Smooth muscle cell (in vitro differentiated cells): Measurements from ENCODE around the gene FAHD1. TPM values are rescaled to one million over a fixed set of nuclear protein-coding genes. Genes with fewer than 3 reads are reported as not detected.

ENCODE experiments used
- DNase-seq: peaks from one replicate; lab custom pipeline; 2025; ENCODE audit not compliant: unreplicated experiment; lab: John Stamatoyannopoulos, UW
- H2AFZ ChIP-seq: fragments of 200-600 bp; sonication (generic); 2 replicates; pipeline ENCODE4 v1.6.0; 2016; ENCODE audit warnings: antibody characterized with exemption, low read depth, mild to moderate bottlenecking
- H3F3A ChIP-seq: fragments of 200-600 bp; sonication (generic); 2 replicates; pipeline ENCODE4 v1.6.0; 2017; ENCODE audit warnings: antibody characterized with exemption, low read depth
- H3K27ac ChIP-seq: fragments of 200-600 bp; sonication (generic); 2 replicates; pipeline ENCODE4 v1.5.1; 2016; ENCODE audit warnings: low read depth, mild to moderate bottlenecking
- H3K27me3 ChIP-seq: fragments of 200-600 bp; sonication (generic); 2 replicates; pipeline ENCODE4 v1.6.1; 2016; ENCODE audit warnings: low read depth, mild to moderate bottlenecking
- H3K36me3 ChIP-seq: fragments of 200-600 bp; sonication (generic); 2 replicates; pipeline ENCODE4 v1.5.1; 2016; ENCODE audit warnings: low read depth
- H3K4me1 ChIP-seq: fragments of 200-600 bp; sonication (generic); 2 replicates; pipeline ENCODE4 v1.5.1; 2016; ENCODE audit warnings: low read depth
- H3K4me2 ChIP-seq: fragments of 200-600 bp; sonication (generic); 2 replicates; pipeline ENCODE4 v1.6.0; 2016; ENCODE audit warnings: mild to moderate bottlenecking
- H3K4me3 ChIP-seq: fragments of 200-600 bp; sonication (generic); 2 replicates; pipeline ENCODE4 v1.5.1; 2016; ENCODE audit warnings: mild to moderate bottlenecking
- H3K79me2 ChIP-seq: fragments of 200-600 bp; sonication (generic); 2 replicates; pipeline ENCODE4 v1.6.0; 2016; ENCODE audit warnings: low read depth, mild to moderate bottlenecking
- H3K9ac ChIP-seq: fragments of 200-600 bp; sonication (generic); 2 replicates; pipeline ENCODE4 v1.6.0; 2016; ENCODE audit warnings: low read depth
- H3K9me3 ChIP-seq: fragments of 200-600 bp; sonication (generic); replicated peaks from 2 replicates; pipeline ENCODE4 v1.5.1; 2016; ENCODE audit warnings: low read depth
- H4K20me1 ChIP-seq: fragments of 200-600 bp; sonication (generic); 2 replicates; pipeline ENCODE4 v1.6.0; 2016; ENCODE audit warnings: low read depth
- WGBS: methylation state at CpG from one replicate; pipeline ENCODE4 v1.1.7; 2016; ENCODE audit warnings: low lambda C conversion rate; 5-methylcytosine and 5-hydroxymethylcytosine counted together
- polyA plus RNA-seq: library from polyadenylated mRNA; unstranded; fragments of >200 nt; fragmentation: Nextera tagmentation; extraction: Ambion mirVana; gene quantifications from 2 replicates; pipeline ENCODE4 v1.2.1, GENCODE V29; 2016
- total RNA-seq: library from RNA; depleted of rRNA; stranded (reverse); fragments of >200 nt; gene quantifications from 2 replicates; pipeline ENCODE4 v1.2.3, GENCODE V29; 2014
- TF ChIP-seq, protein P1 (sequence below): fragments of 200-600 bp; sonication (generic); IDR thresholded peaks from 2 replicates; pipeline ENCODE4 v1.5.1; 2017; ENCODE audit warnings: borderline replicate concordance, mild to moderate bottlenecking, antibody characterized with exemption; ENCODE audit not compliant: insufficient read depth, poor library complexity, severe bottlenecking

The FAHD1 gene
- total and polyA plus RNA-seq, 2 experiments from 2014 or later = 32.4 TPM

DNA sequence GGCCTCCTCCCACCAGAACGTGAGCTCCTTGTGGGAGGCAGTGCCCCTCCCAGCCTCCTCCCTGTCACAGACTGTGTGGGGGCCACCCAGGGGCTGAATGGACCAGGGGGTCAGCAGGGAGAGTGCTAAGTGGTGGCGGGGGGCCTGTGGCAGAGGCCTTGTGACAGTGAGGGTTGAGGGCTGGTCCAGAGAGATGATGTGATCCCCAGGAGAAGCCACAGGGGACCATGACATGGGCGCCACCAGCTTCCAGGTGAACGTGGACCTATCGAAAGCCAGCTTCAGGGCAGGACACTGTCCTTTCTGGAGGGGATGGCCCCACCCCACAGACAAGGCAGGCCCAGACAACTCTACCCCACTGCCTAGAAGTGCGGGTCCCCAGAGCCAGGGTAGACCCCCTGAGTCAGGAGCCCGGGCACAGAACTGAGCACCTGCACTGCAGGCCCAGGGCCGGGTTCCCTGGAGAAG is 47.7 kb upstream of the FAHD1 start:
- no peak overlapping the region for H3K4me2 ChIP-seq
- WGBS = 93% methylated on average over 8 of the region's 8 CpGs
- peaks cover 30% of the 10 kb centered on the region for H4K20me1 ChIP-seq
- H3K9me3 ChIP-seq = no peaks in the 10 kb centered on the region
- no peaks in the 10 kb centered on the region for H3K36me3 ChIP-seq
- no peak for DNase-seq
- no peak overlapping the region for H2AFZ ChIP-seq
- peaks cover 5% of the 10 kb centered on the region for H3K4me1 ChIP-seq
- peaks cover 7% of the 10 kb centered on the region for H3F3A ChIP-seq
- H3K27me3 ChIP-seq = no peaks in the 10 kb centered on the region
- no peak overlapping the region for H3K9ac ChIP-seq
- H3K27ac ChIP-seq = no peak overlapping the region
- TF ChIP-seq, protein P1, sequence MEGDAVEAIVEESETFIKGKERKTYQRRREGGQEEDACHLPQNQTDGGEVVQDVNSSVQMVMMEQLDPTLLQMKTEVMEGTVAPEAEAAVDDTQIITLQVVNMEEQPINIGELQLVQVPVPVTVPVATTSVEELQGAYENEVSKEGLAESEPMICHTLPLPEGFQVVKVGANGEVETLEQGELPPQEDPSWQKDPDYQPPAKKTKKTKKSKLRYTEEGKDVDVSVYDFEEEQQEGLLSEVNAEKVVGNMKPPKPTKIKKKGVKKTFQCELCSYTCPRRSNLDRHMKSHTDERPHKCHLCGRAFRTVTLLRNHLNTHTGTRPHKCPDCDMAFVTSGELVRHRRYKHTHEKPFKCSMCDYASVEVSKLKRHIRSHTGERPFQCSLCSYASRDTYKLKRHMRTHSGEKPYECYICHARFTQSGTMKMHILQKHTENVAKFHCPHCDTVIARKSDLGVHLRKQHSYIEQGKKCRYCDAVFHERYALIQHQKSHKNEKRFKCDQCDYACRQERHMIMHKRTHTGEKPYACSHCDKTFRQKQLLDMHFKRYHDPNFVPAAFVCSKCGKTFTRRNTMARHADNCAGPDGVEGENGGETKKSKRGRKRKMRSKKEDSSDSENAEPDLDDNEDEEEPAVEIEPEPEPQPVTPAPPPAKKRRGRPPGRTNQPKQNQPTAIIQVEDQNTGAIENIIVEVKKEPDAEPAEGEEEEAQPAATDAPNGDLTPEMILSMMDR = no peak
- no peak overlapping the region for H3K4me3 ChIP-seq
- peaks cover 24% of the 10 kb centered on the region for H3K79me2 ChIP-seq

DNA sequence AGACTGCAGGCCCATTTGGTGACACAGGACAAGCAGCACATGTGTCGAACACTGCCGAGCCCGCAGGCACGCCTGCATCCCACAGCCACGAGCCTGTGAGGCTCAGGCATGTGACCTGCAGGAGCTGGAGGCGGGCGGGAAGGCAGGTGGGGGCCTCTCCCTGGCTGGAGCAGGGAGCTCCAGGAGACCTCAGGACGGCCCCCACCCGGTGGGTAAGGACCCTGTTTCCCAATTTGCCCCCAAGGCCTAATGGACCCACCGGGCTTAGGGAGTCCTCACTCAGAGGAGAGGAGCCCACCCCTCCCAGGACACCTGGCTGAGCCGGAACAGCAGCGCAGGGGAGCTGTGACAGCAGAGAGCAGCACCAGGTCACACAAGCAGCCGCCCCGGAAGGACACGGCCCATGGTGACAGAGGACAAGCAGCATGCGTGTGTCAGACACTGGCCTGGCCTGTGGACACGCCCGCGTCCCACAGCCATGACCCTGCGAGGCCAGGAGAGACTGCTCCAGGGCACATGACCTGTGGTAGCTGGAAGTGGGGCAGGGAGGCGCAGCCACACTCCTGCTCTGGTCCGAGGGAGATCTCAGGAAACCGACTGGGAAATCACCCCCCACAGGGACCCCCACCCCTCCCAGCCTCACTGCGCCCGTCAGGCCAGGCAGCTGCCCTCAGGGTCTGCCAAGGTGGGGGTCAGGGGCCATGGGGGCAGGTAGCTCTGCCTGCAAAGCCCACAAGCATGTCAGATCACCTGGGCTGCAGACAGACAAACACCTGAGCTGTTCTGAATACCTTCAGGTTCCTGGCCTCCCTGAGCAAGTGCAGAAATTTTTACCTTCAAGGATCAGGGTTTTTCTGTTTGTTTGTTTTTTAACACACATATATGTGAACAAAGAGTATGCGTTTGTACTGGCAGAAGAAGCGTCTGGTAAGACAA is 47.0 kb upstream of the FAHD1 start:
- H3F3A ChIP-seq = peaks cover 7% of the 10 kb centered on the region
- H4K20me1 ChIP-seq = peaks cover 31% of the 10 kb centered on the region
- peaks cover 4% of the 10 kb centered on the region for H3K4me1 ChIP-seq
- no peak overlapping the region for H3K9ac ChIP-seq
- no peaks in the 10 kb centered on the region for H3K36me3 ChIP-seq
- DNase-seq = no peak
- no peak overlapping the region for H3K4me3 ChIP-seq
- no peaks in the 10 kb centered on the region for H3K27me3 ChIP-seq
- H3K9me3 ChIP-seq = no peaks in the 10 kb centered on the region
- WGBS = 92% methylated on average over 27 of the region's 27 CpGs
- H3K27ac ChIP-seq = no peak overlapping the region
- H3K79me2 ChIP-seq = peaks cover 24% of the 10 kb centered on the region
- TF ChIP-seq, protein P1 = no peak
- no peak overlapping the region for H3K4me2 ChIP-seq
- no peak overlapping the region for H2AFZ ChIP-seq

DNA sequence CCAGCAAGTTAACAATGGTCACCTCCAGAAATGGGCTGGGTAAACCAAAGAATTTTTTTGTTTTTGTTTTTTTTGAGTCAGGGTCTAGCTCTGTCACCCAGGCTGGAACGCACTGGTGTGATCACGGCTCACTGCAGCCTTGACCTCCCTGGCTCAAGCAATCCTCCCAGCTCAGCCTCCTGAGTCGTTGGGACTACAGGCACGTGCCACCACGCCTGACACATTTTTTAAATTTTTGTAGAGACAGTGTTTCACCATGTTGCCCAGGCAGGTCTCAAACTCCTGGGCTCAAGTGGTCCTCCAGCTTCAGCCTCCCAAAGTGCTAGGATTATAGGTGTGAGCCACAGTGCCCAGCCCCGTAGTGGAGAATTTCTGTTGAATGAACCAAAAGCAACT is 46.3 kb upstream of the FAHD1 start:
- peaks cover 7% of the 10 kb centered on the region for H3F3A ChIP-seq
- no peak overlapping the region for H3K9ac ChIP-seq
- no peaks in the 10 kb centered on the region for H3K9me3 ChIP-seq
- no peak overlapping the region for H3K27ac ChIP-seq
- H2AFZ ChIP-seq = no peak overlapping the region
- peaks cover 4% of the 10 kb centered on the region for H3K4me1 ChIP-seq
- WGBS = 94% methylated on average over 6 of the region's 6 CpGs
- H3K4me2 ChIP-seq = peak overlapping the region; percentile 99
- TF ChIP-seq, protein P1 = no peak
- H4K20me1 ChIP-seq = peaks cover 38% of the 10 kb centered on the region
- H3K27me3 ChIP-seq = no peaks in the 10 kb centered on the region
- no peak for DNase-seq
- H3K36me3 ChIP-seq = no peaks in the 10 kb centered on the region
- H3K79me2 ChIP-seq = peaks cover 28% of the 10 kb centered on the region
- no peak overlapping the region for H3K4me3 ChIP-seq
